BLaER1 (cell line): ENCODE results near the gene ICAM5.
A peak's percentile ranks its signal among the peaks of the same experiment; 100 is the strongest.
"Not testable (repeated sequence)": the region's sequence is repeated elsewhere in the genome, so short reads cannot be mapped to it uniquely, and the experiment has no call there.

Experiments
- H3K27ac ChIP-seq: shearing (Covaris generic); formaldehyde crosslinking; 2 replicates; pipeline ENCODE4 v1.8.1; 2022
- H3K27me3 ChIP-seq: shearing (Covaris generic); formaldehyde crosslinking; 2 replicates; pipeline ENCODE4 v1.8.1; 2022
- H3K36me3 ChIP-seq: shearing (Covaris generic); formaldehyde crosslinking; 2 replicates; pipeline ENCODE4 v1.8.1; 2022
- H3K4me1 ChIP-seq: shearing (Covaris generic); formaldehyde crosslinking; 2 replicates; pipeline ENCODE4 v1.8.1; 2022
- H3K4me2 ChIP-seq: shearing (Covaris generic); formaldehyde crosslinking; 2 replicates; pipeline ENCODE4 v1.8.1; 2022
- H3K4me3 ChIP-seq: shearing (Covaris generic); formaldehyde crosslinking; 2 replicates; pipeline ENCODE4 v1.8.1; 2022
- H3K9ac ChIP-seq: shearing (Covaris generic); formaldehyde crosslinking; 2 replicates; pipeline ENCODE4 v1.8.1; 2022
- H3K9me3 ChIP-seq: shearing (Covaris generic); formaldehyde crosslinking; 2 replicates; pipeline ENCODE4 v1.8.1; 2022
- H4K20me1 ChIP-seq: shearing (Covaris generic); formaldehyde crosslinking; 2 replicates; pipeline ENCODE4 v1.8.1; 2022
- Cebpa-rat ChIP-seq: shearing (Covaris generic); IDR thresholded peaks from 2 replicates; pipeline ENCODE4 v1.8.1; 2022

Gene ICAM5

GRCh38 chr19:10270180-10270615 is 19.6 kb upstream of the ICAM5 start:
- no peaks in the 10 kb centered on the region for H3K9me3 ChIP-seq
- H3K9ac ChIP-seq = peak overlapping the region; percentile 62
- H3K27me3 ChIP-seq = no peaks in the 10 kb centered on the region
- TF ChIP-seq Cebpa-rat = no peak
- peaks cover 10% of the 10 kb centered on the region for H3K36me3 ChIP-seq
- peak overlapping the region; percentile 92 for H3K4me2 ChIP-seq
- H4K20me1 ChIP-seq = peaks cover 7% of the 10 kb centered on the region; the same call in 1 of the 2 replicates
- peaks cover 35% of the 10 kb centered on the region for H3K4me1 ChIP-seq
- peak overlapping the region; percentile 84 for H3K27ac ChIP-seq
- peak overlapping the region; percentile 64 for H3K4me3 ChIP-seq

GRCh38 chr19:10270616-10271394 is 18.9 kb upstream of the ICAM5 start, which contains the start of gene ICAM1:
ICAM1 (plus strand) TSS chr19:10271120; CDS start chr19:10271160, 40 bp downstream.
- Histone ChIP-seq H3K9me3 (no peaks in the 10 kb centered on the region), H3K4me3 (peak within 1 kb of the TSS; percentile 64), H3K9ac (peak within 1 kb of the TSS; percentile 62), H3K27ac (peak within 1 kb of the TSS; percentile 84), H3K4me2 (peak within 1 kb of the TSS; percentile 92), H3K36me3 (peaks cover 15% of the 10 kb centered on the region), H4K20me1 (peaks cover 7% of the 10 kb centered on the region; the same call in 1 of the 2 replicates), H3K27me3 (no peaks in the 10 kb centered on the region), H3K4me1 (peaks cover 35% of the 10 kb centered on the region)
- TF ChIP-seq Cebpa-rat = no peak

- H3K4me3 ChIP-seq = peak overlapping the region; percentile 64
- peak overlapping the region; percentile 92 for H3K4me2 ChIP-seq
- H3K9ac ChIP-seq = peak overlapping the region; percentile 62
- H3K36me3 ChIP-seq = peaks cover 17% of the 10 kb centered on the region
- H3K27me3 ChIP-seq = no peaks in the 10 kb centered on the region
- H3K27ac ChIP-seq = peak overlapping the region; percentile 84
- H3K9me3 ChIP-seq = no peaks in the 10 kb centered on the region
- H4K20me1 ChIP-seq = peaks cover 7% of the 10 kb centered on the region; the same call in 1 of the 2 replicates
- H3K4me1 ChIP-seq = peaks cover 35% of the 10 kb centered on the region
- TF ChIP-seq Cebpa-rat = no peak
Observed at GRCh38 chr19:10271543-10272086, 18.1 kb upstream of the ICAM5 start.

GRCh38 chr19:10274589-10274988 is 15.2 kb upstream of the ICAM5 start:
- no peak overlapping the region for H3K4me2 ChIP-seq
- H3K4me1 ChIP-seq = peaks cover 37% of the 10 kb centered on the region

GRCh38 chr19:10277795-10278589 is 11.8 kb upstream of the ICAM5 start:
- H3K4me3 ChIP-seq = no peak overlapping the region
- H3K9ac ChIP-seq = no peak overlapping the region
- no peak overlapping the region for H3K27ac ChIP-seq
- peaks cover 14% of the 10 kb centered on the region for H3K4me1 ChIP-seq
- no peak overlapping the region for H3K4me2 ChIP-seq
- H4K20me1 ChIP-seq = peaks cover 25% of the 10 kb centered on the region
- no peaks in the 10 kb centered on the region for H3K9me3 ChIP-seq
- H3K36me3 ChIP-seq = peaks cover 42% of the 10 kb centered on the region
- no peaks in the 10 kb centered on the region for H3K27me3 ChIP-seq
- no peak for TF ChIP-seq Cebpa-rat

More at GRCh38 chr19:10274589-10274988, 15.2 kb upstream of the ICAM5 start:
- no peak for TF ChIP-seq Cebpa-rat
- Histone ChIP-seq H3K27ac (no peak overlapping the region), H3K27me3 (no peaks in the 10 kb centered on the region), H3K9me3 (no peaks in the 10 kb centered on the region), H3K36me3 (peaks cover 41% of the 10 kb centered on the region), H3K9ac (no peak overlapping the region), H3K4me3 (no peak overlapping the region), H4K20me1 (peaks cover 16% of the 10 kb centered on the region)

GRCh38 chr19:10278935-10279334 is 10.8 kb upstream of the ICAM5 start:
- peaks cover 25% of the 10 kb centered on the region for H4K20me1 ChIP-seq
- H3K27ac ChIP-seq = no peak overlapping the region

GRCh38 chr19:10279737-10280442 is 9.9 kb upstream of the ICAM5 start:
- H3K4me3 ChIP-seq = no peak overlapping the region
- 0 out of 2 replicates have a peak overlapping the region, but pooled peaks have one; percentile 8 for H3K9ac ChIP-seq
- peaks cover 19% of the 10 kb centered on the region for H4K20me1 ChIP-seq
- H3K4me2 ChIP-seq = peak overlapping the region; percentile 62
- H3K27ac ChIP-seq = no peak overlapping the region
- no peaks in the 10 kb centered on the region for H3K27me3 ChIP-seq
- H3K4me1 ChIP-seq = peaks cover 14% of the 10 kb centered on the region
- no peak for TF ChIP-seq Cebpa-rat
- peaks cover 54% of the 10 kb centered on the region for H3K36me3 ChIP-seq
- H3K9me3 ChIP-seq = no peaks in the 10 kb centered on the region

More at GRCh38 chr19:10278935-10279334, 10.8 kb upstream of the ICAM5 start:
- Histone ChIP-seq H3K27me3 (no peaks in the 10 kb centered on the region), H3K9me3 (no peaks in the 10 kb centered on the region), H3K4me1 (peaks cover 14% of the 10 kb centered on the region), H3K4me3 (no peak overlapping the region), H3K36me3 (peaks cover 51% of the 10 kb centered on the region), H3K4me2 (no peak overlapping the region), H3K9ac (no peak overlapping the region)
- no peak for TF ChIP-seq Cebpa-rat

- peaks cover 39% of the 10 kb centered on the region for H4K20me1 ChIP-seq
Observed at GRCh38 chr19:10282043-10282442, 7.7 kb upstream of the ICAM5 start.

More at GRCh38 chr19:10282043-10282442, 7.7 kb upstream of the ICAM5 start:
- not testable (repeated sequence) for H3K4me2 ChIP-seq, H3K27me3 ChIP-seq, H3K4me3 ChIP-seq, H3K9me3 ChIP-seq, H3K9ac ChIP-seq, H3K27ac ChIP-seq
- peaks cover 33% of the 10 kb centered on the region for H3K4me1 ChIP-seq
- peaks cover 57% of the 10 kb centered on the region for H3K36me3 ChIP-seq
